ENCODE data around the gene CREB3L2.

The CREB3L2 gene

DNA sequence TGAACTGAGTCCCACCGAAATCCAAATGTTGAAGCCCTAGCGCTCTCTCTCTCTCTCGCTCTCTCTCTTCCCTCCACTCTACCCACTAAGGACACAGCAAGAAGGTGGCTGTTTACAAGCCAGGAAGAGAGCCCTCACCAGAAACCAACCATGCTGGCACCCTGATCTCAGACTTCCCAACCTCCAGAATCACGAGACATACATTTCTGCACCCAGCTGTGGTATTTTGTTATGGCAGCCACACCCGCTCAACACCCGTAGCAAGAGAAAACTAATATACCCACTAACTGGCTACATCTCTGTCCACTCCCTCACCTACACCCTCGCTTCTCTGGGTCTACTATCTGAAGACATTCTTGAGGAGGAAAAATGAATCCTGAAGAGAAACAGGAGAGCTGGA lies 54.8 kb downstream of the CREB3L2 start:
- no peak overlapping the region for H3K4me3 ChIP-seq (ENCODE audit: low read length)
- no peaks in the 10 kb centered on the region for H3K27me3 ChIP-seq (ENCODE audit: control insufficient read depth, insufficient read depth, low read length)
- no peaks in the 10 kb centered on the region for H3K36me3 ChIP-seq (ENCODE audit: control insufficient read depth, low read depth, low read length)
- no peak overlapping the region for H3K27ac ChIP-seq (ENCODE audit: low read length)
- peaks cover 18% of the 10 kb centered on the region for H3K4me1 ChIP-seq (ENCODE audit: control insufficient read depth, low read depth, low read length)
- no peaks in the 10 kb centered on the region for H3K9me3 ChIP-seq (ENCODE audit: control insufficient read depth, low read depth, low read length)
- H3K9ac ChIP-seq (ENCODE audit: low read length) = no peak overlapping the region

DNA sequence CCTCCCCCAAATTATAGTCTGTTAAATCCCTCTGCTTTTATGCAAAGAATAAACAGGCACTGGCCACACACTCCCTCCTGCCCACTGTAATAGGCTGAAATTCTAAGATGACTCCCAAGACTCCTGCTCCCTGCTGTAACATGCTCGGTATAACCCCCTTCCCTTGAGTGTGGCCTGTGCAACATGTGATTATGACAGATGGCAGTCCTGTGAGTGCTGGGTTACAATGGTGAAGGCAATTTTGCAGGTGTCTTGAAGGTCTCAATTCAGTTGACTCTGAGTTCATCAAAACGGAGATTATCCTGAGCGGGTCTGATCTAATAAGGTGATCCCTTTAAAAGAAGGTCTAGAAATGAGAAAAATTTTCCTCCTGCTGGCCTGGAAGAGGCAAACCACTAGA lies 55.9 kb downstream of the CREB3L2 start:
- peaks cover 18% of the 10 kb centered on the region for H3K4me1 ChIP-seq (ENCODE audit: control insufficient read depth, low read depth, low read length)
- no peaks in the 10 kb centered on the region for H3K9me3 ChIP-seq (ENCODE audit: control insufficient read depth, low read depth, low read length)
- no peaks in the 10 kb centered on the region for H3K27me3 ChIP-seq (ENCODE audit: control insufficient read depth, insufficient read depth, low read length)
- no peak overlapping the region for H3K27ac ChIP-seq (ENCODE audit: low read length)
- H3K4me3 ChIP-seq (ENCODE audit: low read length) = no peak overlapping the region
- H3K36me3 ChIP-seq (ENCODE audit: control insufficient read depth, low read depth, low read length) = no peaks in the 10 kb centered on the region
- H3K9ac ChIP-seq (ENCODE audit: low read length) = no peak overlapping the region

GRCh38 chr7:137944168-137944567 lies 57.7 kb downstream of the CREB3L2 start:
- Histone ChIP-seq H3K27ac (ENCODE audit: low read length) (no peak overlapping the region), H3K4me3 (ENCODE audit: low read length) (no peak overlapping the region), H3K27me3 (ENCODE audit: control insufficient read depth, insufficient read depth, low read length) (no peaks in the 10 kb centered on the region), H3K36me3 (ENCODE audit: control insufficient read depth, low read depth, low read length) (no peaks in the 10 kb centered on the region), H3K4me1 (ENCODE audit: control insufficient read depth, low read depth, low read length) (peaks cover 18% of the 10 kb centered on the region), H3K9ac (ENCODE audit: low read length) (no peak overlapping the region), H3K9me3 (ENCODE audit: control insufficient read depth, low read depth, low read length) (no peaks in the 10 kb centered on the region)

DNA sequence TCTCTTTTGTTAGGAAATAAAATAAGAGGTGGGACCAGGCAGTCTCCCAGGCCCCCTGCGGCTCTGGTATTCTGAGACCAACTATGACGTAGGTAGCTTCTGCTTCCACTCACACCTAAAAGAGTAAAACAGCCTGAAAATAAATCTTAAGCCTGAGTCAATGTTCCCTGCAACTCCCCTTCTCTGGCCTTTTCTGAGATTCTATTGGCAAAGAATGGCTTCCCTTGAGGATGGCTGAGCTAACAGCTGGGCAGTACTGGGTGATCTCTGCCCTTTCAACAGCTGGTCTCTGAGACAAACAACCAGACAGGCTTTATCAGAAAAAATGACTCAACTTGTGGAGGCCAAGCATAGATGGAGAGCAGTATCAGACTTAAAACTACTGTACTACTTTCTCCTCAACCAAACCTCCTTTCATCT lies 58.7 kb downstream of the CREB3L2 start:
- H3K4me1 ChIP-seq (ENCODE audit: control insufficient read depth, low read depth, low read length) = peaks cover 18% of the 10 kb centered on the region
- H3K27ac ChIP-seq (ENCODE audit: low read length) = no peak overlapping the region
- no peaks in the 10 kb centered on the region for H3K36me3 ChIP-seq (ENCODE audit: control insufficient read depth, low read depth, low read length)
- H3K4me3 ChIP-seq (ENCODE audit: low read length) = no peak overlapping the region
- no peaks in the 10 kb centered on the region for H3K27me3 ChIP-seq (ENCODE audit: control insufficient read depth, insufficient read depth, low read length)
- no peak overlapping the region for H3K9ac ChIP-seq (ENCODE audit: low read length)
- no peaks in the 10 kb centered on the region for H3K9me3 ChIP-seq (ENCODE audit: control insufficient read depth, low read depth, low read length)

DNA sequence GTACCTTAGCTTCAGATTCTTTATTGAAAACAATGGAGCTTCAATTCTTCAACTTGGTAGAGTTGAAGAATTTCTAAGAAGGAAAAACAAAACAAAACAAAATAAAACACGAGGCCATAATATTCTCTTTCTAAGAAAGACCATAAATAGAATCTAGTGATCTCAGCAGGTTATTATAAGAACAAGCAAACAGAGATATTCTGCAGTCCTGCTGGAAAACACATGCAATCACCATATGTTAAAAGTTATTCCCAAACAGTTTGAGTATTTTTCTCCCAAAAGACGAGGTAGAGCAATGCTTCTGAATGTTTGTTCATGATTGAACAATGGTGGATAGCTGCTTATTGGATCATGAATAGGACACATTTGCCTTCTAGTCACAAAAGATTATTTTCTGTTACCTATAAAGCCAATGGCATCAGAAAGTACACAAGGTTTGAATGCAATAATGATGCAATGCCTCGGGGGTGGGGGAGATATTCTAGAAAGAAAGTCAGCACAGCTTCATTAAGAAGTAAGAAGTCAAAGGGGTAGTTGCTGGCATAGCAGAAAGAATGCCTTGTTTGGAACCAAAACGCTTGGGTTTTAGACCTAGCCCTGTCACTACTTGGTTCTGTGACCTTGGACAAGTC lies 59.3 kb downstream of the CREB3L2 start:
- no peak overlapping the region for H3K4me3 ChIP-seq (ENCODE audit: low read length)
- H3K27ac ChIP-seq (ENCODE audit: low read length) = no peak overlapping the region
- H3K27me3 ChIP-seq (ENCODE audit: control insufficient read depth, insufficient read depth, low read length) = no peaks in the 10 kb centered on the region
- peaks cover 18% of the 10 kb centered on the region for H3K4me1 ChIP-seq (ENCODE audit: control insufficient read depth, low read depth, low read length)
- H3K9me3 ChIP-seq (ENCODE audit: control insufficient read depth, low read depth, low read length) = no peaks in the 10 kb centered on the region
- H3K9ac ChIP-seq (ENCODE audit: low read length) = no peak overlapping the region
- H3K36me3 ChIP-seq (ENCODE audit: control insufficient read depth, low read depth, low read length) = no peaks in the 10 kb centered on the region

DNA sequence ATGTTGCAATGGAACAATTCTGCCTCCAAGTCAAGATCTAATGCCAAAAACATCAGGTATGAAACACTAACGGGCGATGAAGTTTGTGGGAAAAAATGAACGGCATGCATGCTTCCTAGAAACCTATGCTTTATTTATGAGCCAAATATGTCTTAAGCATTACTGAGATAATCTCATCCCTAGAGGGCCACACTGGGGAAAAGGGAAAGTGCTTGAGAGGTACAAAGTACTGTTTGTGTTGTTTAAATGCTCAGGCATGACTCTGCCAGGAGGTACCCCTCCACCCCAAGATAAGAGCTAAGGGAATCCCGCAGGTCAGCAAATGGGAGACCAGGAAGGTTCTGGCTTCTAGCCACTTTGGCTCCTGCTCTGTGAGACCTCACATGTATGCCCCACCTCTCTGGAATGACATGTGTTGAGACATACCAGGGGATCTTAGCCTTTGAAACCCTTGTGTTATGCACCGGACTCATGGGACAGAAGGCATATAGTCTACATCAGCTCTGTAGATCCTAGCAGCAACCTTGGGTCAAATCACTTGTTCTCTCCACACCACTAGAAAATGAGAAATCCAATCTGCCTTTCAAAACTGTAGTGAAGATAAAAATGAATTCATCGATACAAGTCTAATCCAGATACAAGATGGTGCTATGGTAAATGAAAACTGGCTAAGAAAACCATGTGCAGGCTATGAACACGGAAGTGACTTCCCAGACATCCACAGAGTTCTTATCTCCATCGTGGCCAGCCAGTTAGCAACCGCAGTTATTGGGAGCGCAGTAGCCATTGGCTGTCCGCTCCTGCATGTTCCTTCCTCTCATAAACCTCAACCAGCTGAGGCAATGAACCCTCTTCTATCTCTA lies 61.0 kb downstream of the CREB3L2 start:
- H3K9me3 ChIP-seq (ENCODE audit: control insufficient read depth, low read depth, low read length) = no peaks in the 10 kb centered on the region
- H3K4me3 ChIP-seq (ENCODE audit: low read length) = no peak overlapping the region
- peaks cover 27% of the 10 kb centered on the region for H3K4me1 ChIP-seq (ENCODE audit: control insufficient read depth, low read depth, low read length)
- H3K9ac ChIP-seq (ENCODE audit: low read length) = no peak overlapping the region
- no peaks in the 10 kb centered on the region for H3K36me3 ChIP-seq (ENCODE audit: control insufficient read depth, low read depth, low read length)
- no peak overlapping the region for H3K27ac ChIP-seq (ENCODE audit: low read length)
- H3K27me3 ChIP-seq (ENCODE audit: control insufficient read depth, insufficient read depth, low read length) = no peaks in the 10 kb centered on the region

DNA sequence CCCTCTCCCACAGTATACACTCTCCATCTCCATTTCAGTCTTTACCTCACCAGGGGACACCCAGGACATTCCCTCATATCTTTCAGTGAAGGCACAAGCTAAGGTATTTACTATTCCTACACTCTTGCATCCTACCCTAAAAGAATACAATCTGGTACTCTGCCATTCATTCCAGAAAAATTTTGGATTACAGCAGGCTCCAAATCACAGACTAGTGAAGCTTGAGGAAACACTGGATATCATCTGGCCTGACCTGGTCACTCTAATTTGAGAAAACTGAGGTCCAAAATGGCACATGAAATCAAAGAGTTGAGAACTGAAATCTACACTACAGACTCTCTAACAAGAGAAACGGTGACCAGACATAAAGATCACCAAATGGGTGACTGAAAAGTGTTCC lies 61.7 kb downstream of the CREB3L2 start:
- H3K27ac ChIP-seq (ENCODE audit: low read length) = no peak overlapping the region
- H3K36me3 ChIP-seq (ENCODE audit: control insufficient read depth, low read depth, low read length) = no peaks in the 10 kb centered on the region
- no peaks in the 10 kb centered on the region for H3K9me3 ChIP-seq (ENCODE audit: control insufficient read depth, low read depth, low read length)
- no peak overlapping the region for H3K4me3 ChIP-seq (ENCODE audit: low read length)
- peaks cover 28% of the 10 kb centered on the region for H3K4me1 ChIP-seq (ENCODE audit: control insufficient read depth, low read depth, low read length)
- no peaks in the 10 kb centered on the region for H3K27me3 ChIP-seq (ENCODE audit: control insufficient read depth, insufficient read depth, low read length)
- H3K9ac ChIP-seq (ENCODE audit: low read length) = no peak overlapping the region

GRCh38 chr7:137937202-137937560 lies 64.7 kb downstream of the CREB3L2 start:
- no peak overlapping the region for H3K27ac ChIP-seq (ENCODE audit: low read length)
- H3K4me3 ChIP-seq (ENCODE audit: low read length) = no peak overlapping the region
- H3K36me3 ChIP-seq (ENCODE audit: control insufficient read depth, low read depth, low read length) = no peaks in the 10 kb centered on the region
- H3K9ac ChIP-seq (ENCODE audit: low read length) = no peak overlapping the region
- no peaks in the 10 kb centered on the region for H3K9me3 ChIP-seq (ENCODE audit: control insufficient read depth, low read depth, low read length)
- no peaks in the 10 kb centered on the region for H3K27me3 ChIP-seq (ENCODE audit: control insufficient read depth, insufficient read depth, low read length)
- peaks cover 9% of the 10 kb centered on the region for H3K4me1 ChIP-seq (ENCODE audit: control insufficient read depth, low read depth, low read length)

DNA sequence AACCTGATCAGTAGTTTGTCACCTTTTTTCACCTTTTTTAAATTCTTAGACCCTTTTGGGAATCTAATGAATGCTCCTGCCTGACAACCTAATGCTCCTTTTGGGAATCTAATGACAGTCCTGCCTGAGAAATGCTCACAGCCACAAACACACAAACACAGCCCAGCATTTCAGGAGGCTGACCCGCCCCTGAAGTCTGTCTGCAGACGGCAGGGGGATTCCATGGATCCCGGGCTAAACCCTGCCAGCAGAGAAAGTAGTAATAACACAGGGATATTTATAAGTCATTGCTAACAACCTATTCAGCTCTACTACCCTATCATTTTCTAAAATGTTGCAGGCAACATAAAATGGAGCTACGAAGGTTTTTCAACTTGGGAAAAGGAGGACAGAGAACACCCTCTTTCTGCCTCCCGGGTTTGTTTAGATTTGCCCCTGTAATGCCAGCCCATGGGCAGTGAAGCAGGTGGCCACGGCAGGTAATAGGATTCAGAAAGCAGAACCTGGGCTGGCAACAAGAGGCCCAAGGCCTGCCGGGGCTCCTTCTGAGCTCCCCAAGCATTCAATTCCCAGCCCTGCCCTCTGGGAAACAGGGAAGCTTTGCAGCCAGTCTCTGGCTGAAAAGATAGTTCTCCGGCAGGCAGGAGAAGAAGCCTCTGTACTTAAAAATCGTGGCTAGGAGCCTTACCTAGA lies 65.2 kb downstream of the CREB3L2 start:
- Histone ChIP-seq H3K4me1 (ENCODE audit: control insufficient read depth, low read depth, low read length) (peaks cover 9% of the 10 kb centered on the region), H3K9ac (ENCODE audit: low read length) (no peak overlapping the region), H3K27me3 (ENCODE audit: control insufficient read depth, insufficient read depth, low read length) (no peaks in the 10 kb centered on the region), H3K36me3 (ENCODE audit: control insufficient read depth, low read depth, low read length) (no peaks in the 10 kb centered on the region), H3K9me3 (ENCODE audit: control insufficient read depth, low read depth, low read length) (no peaks in the 10 kb centered on the region), H3K27ac (ENCODE audit: low read length) (no peak overlapping the region), H3K4me3 (ENCODE audit: low read length) (no peak overlapping the region)

GRCh38 chr7:137935884-137936508 lies 65.9 kb downstream of the CREB3L2 start:
- Histone ChIP-seq H3K27me3 (ENCODE audit: control insufficient read depth, insufficient read depth, low read length) (no peaks in the 10 kb centered on the region), H3K9ac (ENCODE audit: low read length) (no peak overlapping the region), H3K4me1 (ENCODE audit: control insufficient read depth, low read depth, low read length) (peaks cover 9% of the 10 kb centered on the region), H3K36me3 (ENCODE audit: control insufficient read depth, low read depth, low read length) (no peaks in the 10 kb centered on the region), H3K9me3 (ENCODE audit: control insufficient read depth, low read depth, low read length) (no peaks in the 10 kb centered on the region), H3K27ac (ENCODE audit: low read length) (peak overlapping the region; percentile 13), H3K4me3 (ENCODE audit: low read length) (no peak overlapping the region)

Data from iPS-18a (cell line).